ENCODE results near the gene ADGRF1. TPM values are rescaled to one million over a fixed set of nuclear protein-coding genes. Genes with fewer than 3 reads are reported as not detected.

ADGRF1 gene
- total and polyA plus RNA-seq, 2 donors (not counting 1 experiment from before 2014, with no cell fraction given): not detected

DNA sequence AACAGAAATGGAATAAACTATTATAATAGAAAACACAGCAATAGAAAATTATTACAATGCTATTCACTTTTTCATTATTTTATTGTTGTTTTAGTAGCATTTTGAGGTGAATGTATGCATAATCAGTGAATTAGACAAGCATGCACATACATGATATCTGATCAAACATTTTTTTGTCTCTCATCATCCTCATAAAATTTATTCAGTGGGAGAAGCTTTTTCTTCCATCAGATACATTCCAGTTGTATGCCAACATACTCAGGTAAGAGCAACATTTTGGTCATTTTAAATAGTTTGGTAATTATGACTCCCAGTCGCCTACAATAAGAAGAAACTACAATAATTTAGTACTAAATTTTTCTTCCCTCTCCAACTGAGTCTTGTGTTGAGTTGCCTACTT is 44.5 kb downstream of the ADGRF1 start:
- H3K27ac ChIP-seq (ENCODE audit: insufficient read depth, low read length): no peak overlapping the region
- H4K20me1 ChIP-seq (ENCODE audit: control insufficient read depth, extremely low read depth, insufficient read depth, low read length): no peaks in the 10 kb centered on the region
- no peaks in the 10 kb centered on the region for H3K4me1 ChIP-seq (ENCODE audit: control insufficient read depth, extremely low read depth, insufficient read depth, low read length)
- H2AFZ ChIP-seq (ENCODE audit: low read length): no peak overlapping the region
- H3K9me3 ChIP-seq (ENCODE audit: control insufficient read depth, insufficient read depth, low read depth, low read length): no peaks in the 10 kb centered on the region
- H3K4me2 ChIP-seq (ENCODE audit: extremely low read depth, insufficient read depth, low read length): no peak overlapping the region
- H3K9ac ChIP-seq (ENCODE audit: insufficient read depth, low read length): no peak overlapping the region
- no peak for DNase-seq (ENCODE audit: low read depth in 2 of 2)
- H3K4me3 ChIP-seq (replicated peaks in 1 of 4; ENCODE audit: control extremely low read depth in 1 of 4, insufficient read depth in 1 of 4, low read depth in 3 of 4, low read length in 4 of 4): no peak overlapping the region
- no peaks in the 10 kb centered on the region for H3K36me3 ChIP-seq (ENCODE audit: control insufficient read depth, insufficient read depth, low read length)
- no peaks in the 10 kb centered on the region for H3K27me3 ChIP-seq (ENCODE audit: control insufficient read depth, insufficient read depth, low read length)
- no peaks in the 10 kb centered on the region for H3K79me2 ChIP-seq (ENCODE audit: control insufficient read depth, insufficient read depth, low read length)
- TF ChIP-seq, protein P1, sequence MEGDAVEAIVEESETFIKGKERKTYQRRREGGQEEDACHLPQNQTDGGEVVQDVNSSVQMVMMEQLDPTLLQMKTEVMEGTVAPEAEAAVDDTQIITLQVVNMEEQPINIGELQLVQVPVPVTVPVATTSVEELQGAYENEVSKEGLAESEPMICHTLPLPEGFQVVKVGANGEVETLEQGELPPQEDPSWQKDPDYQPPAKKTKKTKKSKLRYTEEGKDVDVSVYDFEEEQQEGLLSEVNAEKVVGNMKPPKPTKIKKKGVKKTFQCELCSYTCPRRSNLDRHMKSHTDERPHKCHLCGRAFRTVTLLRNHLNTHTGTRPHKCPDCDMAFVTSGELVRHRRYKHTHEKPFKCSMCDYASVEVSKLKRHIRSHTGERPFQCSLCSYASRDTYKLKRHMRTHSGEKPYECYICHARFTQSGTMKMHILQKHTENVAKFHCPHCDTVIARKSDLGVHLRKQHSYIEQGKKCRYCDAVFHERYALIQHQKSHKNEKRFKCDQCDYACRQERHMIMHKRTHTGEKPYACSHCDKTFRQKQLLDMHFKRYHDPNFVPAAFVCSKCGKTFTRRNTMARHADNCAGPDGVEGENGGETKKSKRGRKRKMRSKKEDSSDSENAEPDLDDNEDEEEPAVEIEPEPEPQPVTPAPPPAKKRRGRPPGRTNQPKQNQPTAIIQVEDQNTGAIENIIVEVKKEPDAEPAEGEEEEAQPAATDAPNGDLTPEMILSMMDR (conservative IDR thresholded peaks at IDR 0.05 in 1 of 2, IDR thresholded peaks at IDR 0.05 in 1 of 2; ENCODE audit: low read depth in 1 of 2, low read length in 2 of 2): no peak
- no peak for TF ChIP-seq EZH2 (IDR thresholded peaks at IDR 0.05; ENCODE audit: low read length, missing control alignments)

DNA sequence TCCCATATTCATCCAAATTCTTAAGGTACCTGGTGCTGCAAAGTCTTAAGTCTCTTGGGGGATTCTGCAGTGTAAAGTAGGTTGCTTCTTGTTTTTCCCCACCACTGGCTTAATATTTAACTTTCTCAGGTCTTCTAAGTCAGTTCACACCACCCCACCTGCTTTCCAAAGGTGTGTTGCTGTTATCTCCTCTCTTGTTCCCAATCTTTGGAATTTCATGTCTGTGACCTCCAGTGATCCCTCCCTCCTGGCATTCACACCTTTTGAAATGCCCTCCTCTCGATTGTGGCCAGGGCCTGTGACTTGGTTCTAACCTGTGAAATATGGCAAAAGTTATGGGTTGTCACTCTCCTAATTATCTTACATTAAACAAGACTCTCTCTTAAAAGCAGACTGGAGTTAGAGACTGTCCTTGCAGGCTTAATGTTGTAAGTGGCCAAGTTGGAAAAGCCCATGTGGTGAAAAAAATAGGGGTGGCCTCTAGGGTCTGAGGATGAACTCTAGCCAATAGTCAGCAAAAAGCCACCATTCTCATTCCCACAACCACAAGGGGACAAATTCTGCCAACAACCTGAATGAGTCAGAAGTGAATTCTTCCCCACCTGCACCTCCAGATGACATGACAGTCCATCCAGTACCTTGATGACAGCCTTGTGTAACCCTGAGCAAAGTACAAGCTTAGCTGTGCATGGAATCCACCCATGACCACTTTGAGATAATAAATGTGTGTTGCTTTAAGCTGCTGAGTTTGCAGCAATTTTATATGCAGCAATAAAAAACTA is 45.1 kb downstream of the ADGRF1 start:
- Histone ChIP-seq H4K20me1 (ENCODE audit: control insufficient read depth, extremely low read depth, insufficient read depth, low read length) (no peaks in the 10 kb centered on the region), H3K4me1 (ENCODE audit: control insufficient read depth, extremely low read depth, insufficient read depth, low read length) (no peaks in the 10 kb centered on the region), H3K4me3 (replicated peaks in 1 of 4; ENCODE audit: control extremely low read depth in 1 of 4, insufficient read depth in 1 of 4, low read depth in 3 of 4, low read length in 4 of 4) (no peak overlapping the region), H3K27ac (ENCODE audit: insufficient read depth, low read length) (no peak overlapping the region), H3K4me2 (ENCODE audit: extremely low read depth, insufficient read depth, low read length) (no peak overlapping the region), H3K9me3 (ENCODE audit: control insufficient read depth, insufficient read depth, low read depth, low read length) (no peaks in the 10 kb centered on the region), H3K79me2 (ENCODE audit: control insufficient read depth, insufficient read depth, low read length) (no peaks in the 10 kb centered on the region), H3K36me3 (ENCODE audit: control insufficient read depth, insufficient read depth, low read length) (no peaks in the 10 kb centered on the region), H2AFZ (ENCODE audit: low read length) (no peak overlapping the region), H3K9ac (ENCODE audit: insufficient read depth, low read length) (no peak overlapping the region), H3K27me3 (ENCODE audit: control insufficient read depth, insufficient read depth, low read length) (no peaks in the 10 kb centered on the region)
- DNase-seq (ENCODE audit: low read depth in 2 of 2): no peak
- TF ChIP-seq, protein P1 (conservative IDR thresholded peaks at IDR 0.05 in 1 of 2, IDR thresholded peaks at IDR 0.05 in 1 of 2; ENCODE audit: low read depth in 1 of 2, low read length in 2 of 2): no peak
- no peak for TF ChIP-seq EZH2 (IDR thresholded peaks at IDR 0.05; ENCODE audit: low read length, missing control alignments)

DNA sequence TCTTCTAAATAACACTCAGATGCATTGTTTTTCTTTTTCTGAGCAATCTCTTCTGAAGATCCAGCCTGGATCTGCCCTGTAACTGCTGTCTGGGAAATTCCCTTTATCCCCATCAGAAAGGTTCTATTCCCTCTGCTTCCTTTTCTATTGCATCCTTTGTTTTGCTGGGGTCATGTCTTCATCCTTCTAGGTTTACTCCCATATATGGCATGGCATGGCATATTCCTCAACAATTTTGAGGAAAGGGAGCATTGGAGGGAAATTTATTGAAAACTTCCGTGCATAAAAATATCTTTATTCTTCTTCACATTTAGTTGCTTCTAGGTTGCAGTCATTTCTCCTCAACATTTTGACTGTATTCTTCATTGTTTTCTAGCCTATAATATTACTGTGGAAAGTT is 47.2 kb downstream of the ADGRF1 start:
- H3K9me3 ChIP-seq (ENCODE audit: control insufficient read depth, insufficient read depth, low read depth, low read length): no peaks in the 10 kb centered on the region
- no peak overlapping the region for H3K27ac ChIP-seq (ENCODE audit: insufficient read depth, low read length)
- H3K79me2 ChIP-seq (ENCODE audit: control insufficient read depth, insufficient read depth, low read length): no peaks in the 10 kb centered on the region
- H3K36me3 ChIP-seq (ENCODE audit: control insufficient read depth, insufficient read depth, low read length): no peaks in the 10 kb centered on the region
- H3K4me1 ChIP-seq (ENCODE audit: control insufficient read depth, extremely low read depth, insufficient read depth, low read length): peaks cover 2% of the 10 kb centered on the region
- H3K4me3 ChIP-seq (replicated peaks in 1 of 4; ENCODE audit: control extremely low read depth in 1 of 4, insufficient read depth in 1 of 4, low read depth in 3 of 4, low read length in 4 of 4): no peak overlapping the region
- H3K27me3 ChIP-seq (ENCODE audit: control insufficient read depth, insufficient read depth, low read length): no peaks in the 10 kb centered on the region
- H3K4me2 ChIP-seq (ENCODE audit: extremely low read depth, insufficient read depth, low read length): no peak overlapping the region
- no peak for TF ChIP-seq EZH2 (IDR thresholded peaks at IDR 0.05; ENCODE audit: low read length, missing control alignments)
- TF ChIP-seq, protein P1 (conservative IDR thresholded peaks at IDR 0.05 in 1 of 2, IDR thresholded peaks at IDR 0.05 in 1 of 2; ENCODE audit: low read depth in 1 of 2, low read length in 2 of 2): no peak
- no peak for DNase-seq (ENCODE audit: low read depth in 2 of 2)
- no peak overlapping the region for H3K9ac ChIP-seq (ENCODE audit: insufficient read depth, low read length)
- H4K20me1 ChIP-seq (ENCODE audit: control insufficient read depth, extremely low read depth, insufficient read depth, low read length): no peaks in the 10 kb centered on the region
- no peak overlapping the region for H2AFZ ChIP-seq (ENCODE audit: low read length)
